CD4-positive, alpha-beta memory T cell (primary cell): Measurements from ENCODE around the gene PTPRJ. TPM values are rescaled to one million over a fixed set of nuclear protein-coding genes. Genes with fewer than 3 reads are reported as not detected.
A peak's percentile ranks its signal among the peaks of the same experiment; 100 is the strongest.

ENCODE experiments used
- CTCF ChIA-PET: fragments of 350-600 bp; sonication (Branson Sonifier 250); formaldehyde crosslinking; loops from one replicate; lab custom pipeline; 2021; ENCODE audit warnings: inconsistent platforms; ENCODE audit not compliant: partially characterized antibody; lab: Charles Lee
- POLR2A ChIA-PET: fragments of 350-600 bp; sonication (Branson Sonifier 250); formaldehyde crosslinking; loops from one replicate; lab custom pipeline; 2021; ENCODE audit not compliant: partially characterized antibody; lab: Charles Lee
- DNase-seq, 5 donors: peaks; one replicate each; pipeline versions ENCODE4 v3.0.0 to v3.0.0-alpha.2; 2020 to 2022; ENCODE audit warnings: mixed read lengths in 1 of 5
- H3K27ac ChIP-seq: one replicate; pipeline ENCODE4 v1.7.0; 2013; ENCODE audit warnings: low read depth, low read length
- H3K27me3 ChIP-seq: 2 replicates; pipeline ENCODE4 v1.7.0; 2013; ENCODE audit warnings: mild to moderate bottlenecking, low read length, moderate library complexity; ENCODE audit not compliant: insufficient read depth
- H3K36me3 ChIP-seq: 2 replicates; pipeline ENCODE4 v1.7.0; 2013; ENCODE audit warnings: mild to moderate bottlenecking, low read length, moderate library complexity; ENCODE audit not compliant: insufficient read depth
- H3K4me1 ChIP-seq: 2 replicates; pipeline ENCODE4 v1.7.0; 2013; ENCODE audit warnings: mild to moderate bottlenecking, low read length, moderate library complexity; ENCODE audit not compliant: insufficient read depth
- H3K4me3 ChIP-seq, 2 donors: one replicate each; pipeline ENCODE4 v1.7.0; 2013; ENCODE audit warnings: low read length in 2 of 2, mild to moderate bottlenecking in 1 of 2
- H3K9me3 ChIP-seq, 2 donors: one replicate each; pipeline ENCODE4 v1.7.0; 2013; ENCODE audit warnings: low read length in 2 of 2, control low read depth in 1 of 2; ENCODE audit not compliant: control insufficient read depth in 1 of 2
- H3K27ac Mint-ChIP-seq, 7 donors: one replicate each; pipeline ENCODE4 v1.8.0; 2020 to 2021; ENCODE audit warnings: mixed read lengths in 7 of 7, mild to moderate bottlenecking in 6 of 7, inconsistent platforms in 3 of 7, moderate library complexity in 3 of 7
- H3K27me3 Mint-ChIP-seq, 2 donors: one replicate each; pipeline ENCODE4 v1.8.0; 2020 to 2021; ENCODE audit warnings: mixed read lengths in 2 of 2
- H3K36me3 Mint-ChIP-seq, 2 donors: one replicate each; pipeline ENCODE4 v1.8.0; 2020 to 2021; ENCODE audit warnings: mixed read lengths in 2 of 2, inconsistent platforms in 1 of 2, mild to moderate bottlenecking in 1 of 2
- H3K4me1 Mint-ChIP-seq, 4 donors: one replicate each; pipeline ENCODE4 v1.8.0; 2020 to 2021; ENCODE audit warnings: mixed read lengths in 4 of 4, mild to moderate bottlenecking in 1 of 4
- H3K4me3 Mint-ChIP-seq, 8 donors: one replicate each; pipeline ENCODE4 v1.8.0; 2020 to 2021; ENCODE audit warnings: mixed read lengths in 8 of 8, mild to moderate bottlenecking in 7 of 8, moderate library complexity in 6 of 8, inconsistent platforms in 3 of 8
- H3K9me3 Mint-ChIP-seq, 8 donors: one replicate each; pipeline ENCODE4 v1.8.0; 2020 to 2021; ENCODE audit warnings: mixed read lengths in 8 of 8, mild to moderate bottlenecking in 5 of 8, inconsistent platforms in 3 of 8, moderate library complexity in 1 of 8
- intact Hi-C: fragments of 100-400 bp; cut with micrococcal nuclease; formaldehyde crosslinking; loops from one replicate; pipeline ENCODE4 v1.15.1; 2023
- polyA plus RNA-seq, 2 donors: library from polyadenylated mRNA; unstranded; fragments of 300-500 nt; fragmentation: Illumina TruSeq; gene quantifications; one replicate each; pipeline ENCODE4 v1.2.3, GENCODE V29; 2021
- total RNA-seq, 2 experiments: library from RNA; stranded (reverse); gene quantifications; one replicate each; pipeline ENCODE4 v1.2.3, GENCODE V29; 2021

The PTPRJ gene
- total and polyA plus RNA-seq, 4 experiments from 2014 or later, result 3.3 to 57.9 (median 37.2) TPM

DNA sequence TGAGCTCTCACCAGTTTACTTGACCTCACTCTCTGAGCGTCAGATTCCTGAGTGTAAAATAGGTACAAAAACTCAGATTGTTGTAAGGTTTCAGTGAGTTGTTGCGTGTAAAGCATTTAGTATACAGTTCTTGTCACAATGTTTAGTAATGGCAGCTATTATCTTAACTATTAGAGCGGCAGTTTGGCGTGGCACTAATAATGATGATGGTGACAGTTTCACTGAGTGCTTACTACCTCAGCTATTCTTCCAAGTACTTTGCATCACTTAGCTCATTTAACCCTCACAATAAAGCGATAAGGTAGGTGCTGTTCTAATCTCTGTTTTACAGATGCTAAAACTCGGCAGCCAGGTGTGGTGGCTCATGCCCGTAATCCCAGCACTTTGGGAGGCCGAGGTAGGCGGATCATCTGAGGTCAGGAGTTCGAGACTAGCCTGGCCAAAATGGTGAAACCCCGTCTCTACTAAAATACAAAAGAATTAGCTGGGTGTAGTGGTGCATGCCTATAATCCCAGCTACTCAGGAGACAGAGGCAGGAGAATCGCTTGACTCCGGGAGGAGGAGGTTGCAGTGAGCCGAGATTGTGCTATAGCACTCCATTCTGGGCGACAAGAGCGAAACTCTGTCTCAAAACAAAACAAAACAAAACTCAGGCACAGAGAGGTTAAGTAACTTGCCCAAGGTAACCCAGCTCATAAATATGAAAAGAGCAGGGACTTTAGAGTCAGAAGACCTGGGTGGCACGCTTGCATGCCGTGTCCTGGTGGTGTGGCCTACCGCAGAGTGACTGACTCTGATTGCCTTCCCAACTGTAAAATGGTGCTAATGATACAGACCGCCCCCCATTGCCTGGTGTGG, 76.2 kb downstream of the PTPRJ start:
- no peaks in the 10 kb centered on the region for H3K27me3 ChIP-seq
- H3K9me3 ChIP-seq, result no peaks in the 10 kb centered on the region
- H3K36me3 ChIP-seq, result no peaks in the 10 kb centered on the region
- Mint-ChIP-seq H3K4me1 (peaks cover 58 to 93% (median 74%) of the 10 kb centered on the region in 4 donors), H3K9me3 (peaks cover 0 to 3% (median 0%) of the 10 kb centered on the region in 8 donors), H3K4me3 (peak overlapping the region; percentile 71 to 88 (median 83)), H3K27ac (peak overlapping the region; percentile 79 to 96 (median 91)), H3K36me3 (no peaks in the 10 kb centered on the region), H3K27me3 (no peaks in the 10 kb centered on the region)
- intact Hi-C loops, result loop anchor here (2.0 kb wide), 1 partner anchor 44 kb away; no protein-coding TSS in a partner anchor
- H3K4me1 ChIP-seq, result peaks cover 86% of the 10 kb centered on the region
- H3K27ac ChIP-seq, result peak overlapping the region; percentile 31
- ChIA-PET CTCF (interaction anchor here (0.8 to 5.8 kb wide), 23 partner anchors 10 to 204 kb away, joined by 3 to 83 read pairs (median 4); no protein-coding TSS in a partner anchor), POLR2A (interaction anchor here (0.6 to 8.9 kb wide), 31 partner anchors 8 to 206 kb away, joined by 3 to 184 read pairs (median 5); partner anchors contain the start of gene PTPRJ)
- DNase-seq, result no peak
- peak overlapping the region; percentile 37 to 40 for H3K4me3 ChIP-seq

- Mint-ChIP-seq H3K4me3 (peak overlapping the region; percentile 38 to 88 (median 80)), H3K36me3 (peaks cover 2 to 3% of the 10 kb centered on the region in 2 donors), H3K27me3 (no peaks in the 10 kb centered on the region), H3K4me1 (peaks cover 50 to 86% (median 67%) of the 10 kb centered on the region in 4 donors), H3K27ac (peak overlapping the region; percentile 42 to 94 (median 79)), H3K9me3 (peaks cover 0 to 3% (median 0%) of the 10 kb centered on the region in 8 donors)
- DNase-seq, result no peak
- intact Hi-C loops, result no loop called here
- H3K36me3 ChIP-seq, result no peaks in the 10 kb centered on the region
- no peak overlapping the region for H3K27ac ChIP-seq
- H3K4me3 ChIP-seq, result no peak overlapping the region
- peaks cover 81% of the 10 kb centered on the region for H3K4me1 ChIP-seq
- no peaks in the 10 kb centered on the region for H3K27me3 ChIP-seq
- H3K9me3 ChIP-seq, result no peaks in the 10 kb centered on the region
- POLR2A ChIA-PET, result interaction anchor here (1.0 to 8.9 kb wide), 5 partner anchors 35 to 55 kb away, joined by 3 to 184 read pairs (median 64); no protein-coding TSS in a partner anchor
- CTCF ChIA-PET, result interaction anchor here (0.7 to 5.8 kb wide), 7 partner anchors 11 to 119 kb away, joined by 3 to 83 read pairs (median 3); no protein-coding TSS in a partner anchor
Measured at GRCh38 chr11:48058064-48058463, 77.7 kb downstream of the PTPRJ start.

GRCh38 chr11:48058788-48059187, 78.4 kb downstream of the PTPRJ start:
- Histone ChIP-seq H3K9me3 (no peaks in the 10 kb centered on the region), H3K27ac (no peak overlapping the region), H3K4me1 (peaks cover 87% of the 10 kb centered on the region), H3K36me3 (no peaks in the 10 kb centered on the region), H3K4me3 (no peak overlapping the region), H3K27me3 (no peaks in the 10 kb centered on the region)
- H3K27me3 Mint-ChIP-seq, result no peaks in the 10 kb centered on the region
- POLR2A ChIA-PET, result interaction anchor here (0.6 to 8.9 kb wide), 3 partner anchors 25 to 55 kb away, joined by 3 to 184 read pairs (median 70); no protein-coding TSS in a partner anchor
- peaks cover 3% of the 10 kb centered on the region in 2 donors for H3K36me3 Mint-ChIP-seq
- H3K27ac Mint-ChIP-seq, result peak overlapping the region; percentile 42 to 88 (median 79)
- H3K4me3 Mint-ChIP-seq, result peak overlapping the region in 6 of 8 donors; percentile 49 to 88 (median 80)
- CTCF ChIA-PET, result interaction anchor here (0.7 to 5.8 kb wide), 4 partner anchors 11 to 120 kb away, joined by 3 to 83 read pairs (median 4); no protein-coding TSS in a partner anchor
- H3K9me3 Mint-ChIP-seq, result peaks cover 0 to 3% (median 0%) of the 10 kb centered on the region in 8 donors
- H3K4me1 Mint-ChIP-seq, result peaks cover 54 to 89% (median 72%) of the 10 kb centered on the region in 4 donors
- intact Hi-C loops, result no loop called here
- no peak for DNase-seq

DNA sequence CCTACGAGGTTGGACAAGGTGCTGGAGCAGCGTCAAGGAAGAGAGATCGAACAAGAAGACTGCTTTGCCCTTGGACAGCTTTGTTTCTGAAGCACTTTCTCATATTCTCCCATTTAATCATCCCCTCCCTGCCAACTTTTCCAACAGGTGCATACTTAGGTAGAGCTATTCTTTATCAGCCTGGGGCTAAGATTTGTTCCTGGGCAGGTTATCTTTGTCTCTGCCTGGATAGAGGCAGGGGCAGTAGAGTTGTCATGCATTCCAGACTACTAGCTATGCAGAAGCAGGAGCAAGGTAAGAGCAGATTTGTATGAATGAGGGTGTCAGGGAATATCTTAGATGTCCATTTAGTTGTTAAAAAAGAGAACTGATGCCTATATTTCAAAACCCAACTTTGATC, 82.3 kb downstream of the PTPRJ start:
- peaks cover 0 to 1% (median 0%) of the 10 kb centered on the region in 8 donors for H3K9me3 Mint-ChIP-seq
- H3K27ac Mint-ChIP-seq, result peak overlapping the region in 4 of 7 donors; percentile 15 to 70 (median 30)
- intact Hi-C loops, result no loop called here
- H3K36me3 ChIP-seq, result no peaks in the 10 kb centered on the region
- H3K4me1 Mint-ChIP-seq, result peaks cover 32 to 62% (median 47%) of the 10 kb centered on the region in 4 donors
- ChIA-PET CTCF (interaction anchor here (1.5 kb wide), 1 partner anchor 38 kb away, joined by 3 read pairs; no protein-coding TSS in a partner anchor), POLR2A (interaction anchor here (8.9 kb wide), 1 partner anchor 59 kb away, joined by 184 read pairs; no protein-coding TSS in a partner anchor)
- no peak for DNase-seq
- no peak overlapping the region for H3K4me3 ChIP-seq
- H3K36me3 Mint-ChIP-seq, result peaks cover 3% of the 10 kb centered on the region in 2 donors
- no peak overlapping the region for H3K4me3 Mint-ChIP-seq
- H3K27ac ChIP-seq, result no peak overlapping the region
- H3K4me1 ChIP-seq, result peaks cover 54% of the 10 kb centered on the region
- H3K27me3 ChIP-seq, result no peaks in the 10 kb centered on the region
- H3K9me3 ChIP-seq, result no peaks in the 10 kb centered on the region
- no peaks in the 10 kb centered on the region for H3K27me3 Mint-ChIP-seq

GRCh38 chr11:48063424-48063978, 83.1 kb downstream of the PTPRJ start:
- CTCF ChIA-PET, result interaction anchor here (1.3 kb wide), 1 partner anchor 12 kb away, joined by 4 read pairs; no protein-coding TSS in a partner anchor

GRCh38 chr11:48064306-48064705, 83.9 kb downstream of the PTPRJ start:
- no peak for DNase-seq
- H3K9me3 Mint-ChIP-seq, result peaks cover 0 to 1% (median 0%) of the 10 kb centered on the region in 8 donors
- peaks cover 12 to 15% of the 10 kb centered on the region in 2 donors for H3K36me3 Mint-ChIP-seq
- intact Hi-C loops, result no loop called here
- H3K27me3 Mint-ChIP-seq, result no peaks in the 10 kb centered on the region
- H3K4me1 Mint-ChIP-seq, result peaks cover 26 to 50% (median 37%) of the 10 kb centered on the region in 4 donors
- Histone ChIP-seq H3K27ac (no peak overlapping the region), H3K9me3 (no peaks in the 10 kb centered on the region), H3K4me1 (peaks cover 38% of the 10 kb centered on the region), H3K27me3 (no peaks in the 10 kb centered on the region), H3K4me3 (no peak overlapping the region), H3K36me3 (no peaks in the 10 kb centered on the region)
- CTCF ChIA-PET, result interaction anchor here (1.3 kb wide), 1 partner anchor 12 kb away, joined by 4 read pairs; no protein-coding TSS in a partner anchor
- no peak overlapping the region for H3K4me3 Mint-ChIP-seq
- POLR2A ChIA-PET, result interaction anchor here (0.7 to 3.4 kb wide), 3 partner anchors 8 to 71 kb away, joined by 3 to 22 read pairs (median 7); no protein-coding TSS in a partner anchor
- H3K27ac Mint-ChIP-seq, result peak overlapping the region in 3 of 7 donors; percentile 27 to 49 (median 30)

More at GRCh38 chr11:48063424-48063978, 83.1 kb downstream of the PTPRJ start:
- H3K27me3 Mint-ChIP-seq, result no peaks in the 10 kb centered on the region
- H3K4me1 ChIP-seq, result peaks cover 46% of the 10 kb centered on the region
- intact Hi-C loops, result no loop called here
- H3K36me3 ChIP-seq, result no peaks in the 10 kb centered on the region
- H3K9me3 ChIP-seq, result no peaks in the 10 kb centered on the region
- no peaks in the 10 kb centered on the region for H3K27me3 ChIP-seq
- peak overlapping the region in 2 of 7 donors; percentile 27 to 62 for H3K27ac Mint-ChIP-seq
- H3K36me3 Mint-ChIP-seq, result peaks cover 11 to 12% of the 10 kb centered on the region in 2 donors
- no peak overlapping the region for H3K27ac ChIP-seq
- H3K4me3 Mint-ChIP-seq, result no peak overlapping the region
- peaks cover 30 to 57% (median 42%) of the 10 kb centered on the region in 4 donors for H3K4me1 Mint-ChIP-seq
- POLR2A ChIA-PET, result interaction anchor here (1.3 to 3.4 kb wide), 2 partner anchors 8 to 61 kb away, joined by 7 to 22 read pairs; no protein-coding TSS in a partner anchor
- peaks cover 0 to 1% (median 0%) of the 10 kb centered on the region in 8 donors for H3K9me3 Mint-ChIP-seq
- no peak overlapping the region for H3K4me3 ChIP-seq
- DNase-seq, result no peak
